Measurements from ENCODE around the gene ALDOC. TPM values are rescaled to one million over a fixed set of nuclear protein-coding genes. Genes with fewer than 3 reads are reported as not detected.

The ALDOC gene
- total RNA-seq, 4 donors from 2014 or later, result 0.87 to 7.0 (median 3.3) TPM

GRCh38 chr17:28574526-28574925, 2.2 kb downstream of the ALDOC start:
- peaks cover 19 to 25% of the 10 kb centered on the region in 2 donors for H3K4me1 ChIP-seq

GRCh38 chr17:28573966-28574480, 2.7 kb downstream of the ALDOC start:
- Histone ChIP-seq H3K4me1 (peaks cover 24 to 25% of the 10 kb centered on the region in 2 donors), H3K27me3 (no peaks in the 10 kb centered on the region), H3K4me3 (no peak overlapping the region), H3K9me3 (no peaks in the 10 kb centered on the region), H3K36me3 (no peaks in the 10 kb centered on the region), H3K27ac (no peak overlapping the region)
- ATAC-seq (no peak), DNase-seq (no peak)
- intact Hi-C loops (cut with DNase I; ENCODE audit: low total_unique reads) (no loop called here), in situ Hi-C loops (cut with MboI; ENCODE audit: low sequenced_read_pairs in 4 of 4) (loop anchor here in 1 of 4 donors (25.0 kb wide), 1 partner anchor 88 kb away; the partner anchor contains the start of genes SDF2 and SUPT6H)
- TF ChIP-seq CTCF (IDR thresholded peaks at IDR 0.05 in 4 of 5, conservative IDR thresholded peaks at IDR 0.05 in 1 of 5), result no peak
- TF ChIP-seq POLR2A (IDR thresholded peaks at IDR 0.05), result no peak

More at GRCh38 chr17:28574526-28574925, 2.2 kb downstream of the ALDOC start:
- ATAC-seq (no peak), DNase-seq (no peak)
- no peaks in the 10 kb centered on the region for H3K36me3 ChIP-seq
- in situ Hi-C loops (cut with MboI; ENCODE audit: low sequenced_read_pairs in 4 of 4) (loop anchor here in 1 of 4 donors (25.0 kb wide), 1 partner anchor 88 kb away; the partner anchor contains the start of genes SDF2 and SUPT6H), intact Hi-C loops (cut with DNase I; ENCODE audit: low total_unique reads) (no loop called here)
- no peak overlapping the region for H3K4me3 ChIP-seq
- H3K27me3 ChIP-seq, result no peaks in the 10 kb centered on the region
- no peak for TF ChIP-seq CTCF (IDR thresholded peaks at IDR 0.05 in 4 of 5, conservative IDR thresholded peaks at IDR 0.05 in 1 of 5)
- TF ChIP-seq POLR2A (IDR thresholded peaks at IDR 0.05), result no peak
- no peaks in the 10 kb centered on the region for H3K9me3 ChIP-seq
- H3K27ac ChIP-seq, result no peak overlapping the region

GRCh38 chr17:28573521-28573920, 3.2 kb downstream of the ALDOC start:
- intact Hi-C loops (cut with DNase I; ENCODE audit: low total_unique reads) (no loop called here), in situ Hi-C loops (cut with MboI; ENCODE audit: low sequenced_read_pairs in 4 of 4) (loop anchor here in 1 of 4 donors (25.0 kb wide), 1 partner anchor 89 kb away; the partner anchor contains the start of genes SDF2 and SUPT6H)
- no peak overlapping the region for H3K27ac ChIP-seq
- H3K36me3 ChIP-seq, result no peaks in the 10 kb centered on the region
- H3K4me1 ChIP-seq, result peaks cover 25% of the 10 kb centered on the region in 2 donors
- no peak overlapping the region for H3K4me3 ChIP-seq
- no peaks in the 10 kb centered on the region for H3K9me3 ChIP-seq
- H3K27me3 ChIP-seq, result no peaks in the 10 kb centered on the region
- ATAC-seq, result no peak
- DNase-seq, result no peak
- no peak for TF ChIP-seq POLR2A (IDR thresholded peaks at IDR 0.05)
- no peak for TF ChIP-seq CTCF (IDR thresholded peaks at IDR 0.05 in 4 of 5, conservative IDR thresholded peaks at IDR 0.05 in 1 of 5)

- Histone ChIP-seq H3K9me3 (no peaks in the 10 kb centered on the region), H3K4me3 (no peak overlapping the region), H3K4me1 (peaks cover 25% of the 10 kb centered on the region in 2 donors), H3K27ac (no peak overlapping the region), H3K27me3 (no peaks in the 10 kb centered on the region), H3K36me3 (no peaks in the 10 kb centered on the region)
- TF ChIP-seq CTCF (IDR thresholded peaks at IDR 0.05 in 4 of 5, conservative IDR thresholded peaks at IDR 0.05 in 1 of 5) (no peak), POLR2A (IDR thresholded peaks at IDR 0.05) (no peak)
- DNase-seq (no peak), ATAC-seq (no peak)
- intact Hi-C loops (cut with DNase I; ENCODE audit: low total_unique reads), result no loop called here
- in situ Hi-C loops (cut with MboI; ENCODE audit: low sequenced_read_pairs in 4 of 4), result loop anchor here in 1 of 4 donors (25.0 kb wide), 1 partner anchor 89 kb away; the partner anchor contains the start of genes SDF2 and SUPT6H
Observed at GRCh38 chr17:28573040-28573380, 3.7 kb downstream of the ALDOC start.
